ENCODE data around the gene PITX2. TPM values are rescaled to one million over a fixed set of nuclear protein-coding genes. Genes with fewer than 3 reads are reported as not detected.

Gene PITX2
- total RNA-seq, 4 donors from 2014 or later, result 0.34 to 1.1 (median 0.48) TPM

- TF ChIP-seq CTCF (IDR thresholded peaks at IDR 0.05) (no peak), POLR2A (IDR thresholded peaks at IDR 0.05) (no peak)
- WGBS, 2 donors, result 29 to 30% methylated on average over 38 of the region's 38 CpGs
- intact Hi-C loops (cut with DNase I; ENCODE audit: low total_unique reads), result no loop called here
- no peak overlapping the region for H3K4me3 ChIP-seq (ENCODE audit: low read depth, poor library complexity, severe bottlenecking)
- no peak for DNase-seq (ENCODE audit: low spot score in 2 of 2)
Observed at GRCh38 chr4:110615353-110616237, 7.3 kb downstream of the PITX2 start.

DNA sequence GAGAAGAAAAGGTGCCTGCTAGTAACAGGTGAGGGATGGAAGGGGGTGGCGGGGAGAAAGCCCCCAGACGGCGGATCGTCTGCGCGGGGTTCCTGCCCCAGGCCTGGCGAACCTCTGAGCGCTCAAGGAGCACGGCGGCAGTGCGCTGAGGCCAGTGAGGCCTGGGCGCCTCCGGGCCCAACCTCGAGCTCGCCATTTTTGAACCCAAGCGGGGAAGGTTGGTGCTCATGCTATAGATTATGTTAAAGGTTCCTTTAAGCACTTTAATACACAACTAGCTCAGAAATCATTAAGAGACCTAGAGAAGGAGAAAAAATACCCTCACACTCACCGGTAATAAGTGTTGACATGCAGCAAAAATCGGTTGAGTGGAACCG, 7.9 kb downstream of the PITX2 start:
- no peak overlapping the region for H3K4me3 ChIP-seq (ENCODE audit: low read depth, poor library complexity, severe bottlenecking)
- no peak for TF ChIP-seq POLR2A (IDR thresholded peaks at IDR 0.05)
- WGBS, 2 donors, result 33 to 34% methylated on average over 19 of the region's 19 CpGs
- DNase-seq (ENCODE audit: low spot score in 2 of 2), result no peak
- intact Hi-C loops (cut with DNase I; ENCODE audit: low total_unique reads), result no loop called here

GRCh38 chr4:110614173-110614963, 8.5 kb downstream of the PITX2 start:
- no peak overlapping the region for H3K4me3 ChIP-seq (ENCODE audit: low read depth, poor library complexity, severe bottlenecking)
- TF ChIP-seq POLR2A (IDR thresholded peaks at IDR 0.05), result no peak
- TF ChIP-seq CTCF (IDR thresholded peaks at IDR 0.05), result no peak
- DNase-seq (ENCODE audit: low spot score in 2 of 2), result no peak
- 27 to 28% methylated on average over 27 of the region's 27 CpGs for WGBS, 2 donors
- intact Hi-C loops (cut with DNase I; ENCODE audit: low total_unique reads), result no loop called here

- no peak overlapping the region for H3K4me3 ChIP-seq (ENCODE audit: low read depth, poor library complexity, severe bottlenecking)
- no peak for TF ChIP-seq POLR2A (IDR thresholded peaks at IDR 0.05)
- no peak for TF ChIP-seq CTCF (IDR thresholded peaks at IDR 0.05)
- no peak for DNase-seq (ENCODE audit: low spot score in 2 of 2)
- 26 to 31% methylated on average over 3 of the region's 3 CpGs for WGBS, 2 donors
- intact Hi-C loops (cut with DNase I; ENCODE audit: low total_unique reads), result no loop called here
Observed at GRCh38 chr4:110613745-110614144, 9.1 kb downstream of the PITX2 start.

DNA sequence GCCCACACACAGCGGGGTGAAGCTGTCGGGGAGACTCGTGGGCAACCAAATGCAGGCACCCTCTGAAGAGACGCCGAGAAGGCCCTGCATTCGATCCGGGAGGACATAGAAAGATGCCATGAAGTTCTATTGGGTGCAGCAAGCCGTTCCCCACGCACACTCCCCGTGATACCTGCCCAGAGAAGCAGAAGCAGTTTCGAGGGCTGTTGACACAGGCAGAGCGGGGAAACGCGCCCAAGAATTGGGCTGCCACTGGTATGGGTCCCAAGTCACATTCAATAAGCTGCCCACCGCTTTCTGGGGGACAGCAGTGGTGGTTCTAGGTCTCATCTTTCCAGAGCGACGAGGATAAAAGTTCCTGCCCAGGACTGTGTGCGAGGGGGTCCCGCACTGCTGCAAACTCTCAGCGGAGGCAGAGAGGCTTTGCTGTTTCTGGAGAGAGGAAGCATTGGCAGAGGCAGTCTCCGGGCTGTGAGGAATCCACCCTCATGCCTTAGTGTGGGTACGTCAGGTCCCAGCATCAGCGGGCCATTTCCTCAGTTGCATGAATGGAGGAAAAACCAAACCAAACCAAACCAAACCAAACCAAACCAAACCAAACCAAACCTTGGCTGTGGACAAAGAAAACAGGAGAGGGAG, 10.1 kb downstream of the PITX2 start:
- H3K4me3 ChIP-seq (ENCODE audit: low read depth, poor library complexity, severe bottlenecking), result no peak overlapping the region
- DNase-seq (ENCODE audit: low spot score in 2 of 2), result peak in 1 of 2 donors; percentile 71
- WGBS, 2 donors, result 35 to 36% methylated on average over 21 to 23 of the region's 23 CpGs
- intact Hi-C loops (cut with DNase I; ENCODE audit: low total_unique reads), result no loop called here
- TF ChIP-seq CTCF (IDR thresholded peaks at IDR 0.05), result no peak

DNA sequence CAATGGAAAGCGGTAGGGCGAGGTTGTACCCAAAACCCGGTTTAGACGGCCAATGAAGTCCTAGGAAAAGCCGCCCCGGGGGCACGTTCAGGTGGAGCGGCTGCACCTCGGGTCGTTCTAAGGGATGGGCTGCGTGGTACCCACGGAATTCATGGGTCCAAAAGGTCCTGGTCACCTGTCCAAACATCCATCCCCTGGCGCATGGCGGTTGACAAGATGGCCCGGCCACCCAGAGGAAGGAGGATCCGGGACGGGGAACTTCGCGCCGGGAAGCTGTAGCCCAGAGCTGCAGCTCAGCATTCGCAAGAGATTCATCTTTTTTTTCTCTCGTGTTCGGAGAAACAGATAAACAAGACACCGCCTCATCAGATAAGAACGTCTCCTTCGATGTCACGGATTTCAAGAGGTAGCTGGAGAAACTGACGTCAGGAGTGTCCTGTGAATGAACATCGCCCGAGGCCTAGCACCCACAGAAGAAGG, 10.9 kb downstream of the PITX2 start:
- H3K4me3 ChIP-seq (ENCODE audit: low read depth, poor library complexity, severe bottlenecking), result no peak overlapping the region
- 15% methylated on average over 30 of the region's 30 CpGs for WGBS, 2 donors
- TF ChIP-seq POLR2A (IDR thresholded peaks at IDR 0.05) (no peak), CTCF (IDR thresholded peaks at IDR 0.05) (no peak)
- intact Hi-C loops (cut with DNase I; ENCODE audit: low total_unique reads), result no loop called here
- DNase-seq (ENCODE audit: low spot score in 2 of 2), result peak in 1 of 2 donors; percentile 67

Data from lower leg skin (tissue), 4 donors.